Measurements from ENCODE around the gene MS4A10. TPM values are rescaled to one million over a fixed set of nuclear protein-coding genes. Genes with fewer than 3 reads are reported as not detected.

Gene MS4A10
- 10 to 100 TPM in 2 of 4 donors, 1 to 10 TPM in 1, under 1 TPM in 1; 0.61 to 61.9 (median 31.3) TPM for polyA plus RNA-seq
- long read RNA-seq, donor 1 = 0 reads
- long read RNA-seq, donor 2 = 0 reads
- long read RNA-seq, donor 3 = 0 reads
- long read RNA-seq, donor 4 = 0 reads
- long read RNA-seq, donor 5 = 0 reads
- long read RNA-seq, donor 6 = 0 reads
- long read RNA-seq, donor 7 = 0 reads
- long read RNA-seq, donor 8 = 0 reads
- long read RNA-seq, donor 9 = 0 reads
- long read RNA-seq, donor 10 = 0 reads

GRCh38 chr11:60785136-60785535 lies at the start of gene MS4A10:
Gene MS4A10 (plus strand): TSS chr11:60785333. CDS start chr11:60790336, 5,003 bp downstream.
- 18 to 53% (median 29%) methylated on average over 9 of the region's 9 CpGs for WGBS, 3 donors
- peak within 1 kb of the TSS in 1 of 3 donors; percentile 53 for H3K4me3 ChIP-seq (ENCODE audit: low read depth in 1 of 3, low read length in 3 of 3)
- H3K27ac ChIP-seq (ENCODE audit: low read depth in 1 of 3, low read length in 2 of 3) = peak within 1 kb of the TSS; percentile 51 to 89 (median 63)
- H3K36me3 ChIP-seq (ENCODE audit: control insufficient read depth in 3 of 3, insufficient read depth in 2 of 3, low read depth in 1 of 3, low read length in 3 of 3) = no peaks in the 10 kb centered on the region
- DNase-seq (peak; percentile 93 to 96), FAIRE-seq (no peak)
- peaks cover 4 to 49% (median 13%) of the 10 kb centered on the region in 3 donors for H3K4me1 ChIP-seq (ENCODE audit: control insufficient read depth in 3 of 3, insufficient read depth in 2 of 3, low read depth in 1 of 3, low read length in 2 of 3)
- peaks cover 0 to 3% (median 0%) of the 10 kb centered on the region in 3 donors for H3K27me3 ChIP-seq (ENCODE audit: control insufficient read depth in 3 of 3, insufficient read depth in 3 of 3, low read length in 3 of 3)
- H3K9me3 ChIP-seq (ENCODE audit: control insufficient read depth in 2 of 2, insufficient read depth in 1 of 2, low read depth in 1 of 2, low read length in 1 of 2) = no peaks in the 10 kb centered on the region

- Histone ChIP-seq H3K4me3 (ENCODE audit: low read depth in 1 of 3, low read length in 3 of 3) (no peak overlapping the region), H3K4me1 (ENCODE audit: control insufficient read depth in 3 of 3, insufficient read depth in 2 of 3, low read depth in 1 of 3, low read length in 2 of 3) (peaks cover 0 to 17% (median 0%) of the 10 kb centered on the region in 3 donors), H3K9me3 (ENCODE audit: control insufficient read depth in 2 of 2, insufficient read depth in 1 of 2, low read depth in 1 of 2, low read length in 1 of 2) (peaks cover 0 to 5% of the 10 kb centered on the region in 2 donors), H3K27ac (ENCODE audit: low read depth in 1 of 3, low read length in 2 of 3) (no peak overlapping the region), H3K27me3 (ENCODE audit: control insufficient read depth in 3 of 3, insufficient read depth in 3 of 3, low read length in 3 of 3) (no peaks in the 10 kb centered on the region), H3K36me3 (ENCODE audit: control insufficient read depth in 3 of 3, insufficient read depth in 2 of 3, low read depth in 1 of 3, low read length in 3 of 3) (no peaks in the 10 kb centered on the region)
- no peak for DNase-seq
- FAIRE-seq = no peak
- WGBS, 3 donors = 79 to 87% (median 81%) methylated on average over 7 of the region's 7 CpGs
Observed at GRCh38 chr11:60739114-60739513, 46.0 kb upstream of the MS4A10 start.

DNA sequence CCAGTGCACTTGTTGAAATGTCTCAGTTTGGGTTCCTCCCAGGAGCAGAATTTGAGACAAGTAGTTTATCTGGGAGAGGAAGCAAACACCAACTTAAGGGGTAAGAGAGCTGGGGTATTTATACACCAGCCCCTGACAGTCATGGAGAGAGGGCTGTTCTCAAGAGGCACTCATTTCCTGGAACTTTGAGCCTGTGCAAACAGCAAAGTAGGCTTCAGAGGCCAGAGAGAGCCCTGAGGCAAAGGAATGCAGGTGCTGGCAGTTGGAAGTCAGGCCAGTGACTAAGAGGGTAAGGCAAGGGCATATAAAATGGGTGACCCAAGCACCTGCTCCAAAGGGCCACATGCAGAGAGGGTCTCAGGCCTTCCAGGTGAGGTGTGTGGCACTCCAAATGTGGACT lies 44.6 kb upstream of the MS4A10 start:
- Histone ChIP-seq H3K36me3 (ENCODE audit: control insufficient read depth in 3 of 3, insufficient read depth in 2 of 3, low read depth in 1 of 3, low read length in 3 of 3) (no peaks in the 10 kb centered on the region), H3K27me3 (ENCODE audit: control insufficient read depth in 3 of 3, insufficient read depth in 3 of 3, low read length in 3 of 3) (no peaks in the 10 kb centered on the region), H3K27ac (ENCODE audit: low read depth in 1 of 3, low read length in 2 of 3) (peak overlapping the region in 1 of 3 donors; percentile 52), H3K4me3 (ENCODE audit: low read depth in 1 of 3, low read length in 3 of 3) (no peak overlapping the region), H3K9me3 (ENCODE audit: control insufficient read depth in 2 of 2, insufficient read depth in 1 of 2, low read depth in 1 of 2, low read length in 1 of 2) (peaks cover 0 to 5% of the 10 kb centered on the region in 2 donors), H3K4me1 (ENCODE audit: control insufficient read depth in 3 of 3, insufficient read depth in 2 of 3, low read depth in 1 of 3, low read length in 2 of 3) (peaks cover 0 to 14% (median 0%) of the 10 kb centered on the region in 3 donors)
- no peak for FAIRE-seq
- DNase-seq = peak in 1 of 2 donors; percentile 33

GRCh38 chr11:60741421-60741820 lies 43.7 kb upstream of the MS4A10 start:
- Histone ChIP-seq H3K4me1 (ENCODE audit: control insufficient read depth in 3 of 3, insufficient read depth in 2 of 3, low read depth in 1 of 3, low read length in 2 of 3) (peaks cover 0 to 14% (median 0%) of the 10 kb centered on the region in 3 donors), H3K27me3 (ENCODE audit: control insufficient read depth in 3 of 3, insufficient read depth in 3 of 3, low read length in 3 of 3) (no peaks in the 10 kb centered on the region)

DNA sequence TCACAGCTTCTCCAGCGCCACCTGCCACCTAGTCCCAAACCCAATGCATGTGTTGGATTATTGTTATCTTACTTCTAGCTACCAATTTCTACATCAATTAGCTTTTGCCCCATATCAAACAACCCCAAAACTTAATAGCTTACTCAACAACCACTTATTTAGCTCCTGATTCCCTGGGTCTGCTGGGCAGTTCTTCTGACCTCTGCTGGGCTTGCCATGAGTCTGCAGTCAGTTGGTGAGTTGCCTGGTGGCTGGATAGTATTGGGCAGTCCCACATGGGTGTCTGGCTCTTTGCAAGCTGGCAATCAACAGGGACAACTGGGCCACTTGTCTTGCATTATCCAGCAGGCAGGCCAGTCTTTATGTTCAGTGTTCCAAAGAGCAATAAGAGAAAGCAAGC lies 42.1 kb upstream of the MS4A10 start:
- no peaks in the 10 kb centered on the region for H3K36me3 ChIP-seq (ENCODE audit: control insufficient read depth in 3 of 3, insufficient read depth in 2 of 3, low read depth in 1 of 3, low read length in 3 of 3)
- H3K9me3 ChIP-seq (ENCODE audit: control insufficient read depth in 2 of 2, insufficient read depth in 1 of 2, low read depth in 1 of 2, low read length in 1 of 2) = peaks cover 0 to 5% of the 10 kb centered on the region in 2 donors
- WGBS, 3 donors = 21 to 80% (median 57%) methylated on average over 1 of the region's 1 CpG
- peaks cover 0 to 14% (median 0%) of the 10 kb centered on the region in 3 donors for H3K4me1 ChIP-seq (ENCODE audit: control insufficient read depth in 3 of 3, insufficient read depth in 2 of 3, low read depth in 1 of 3, low read length in 2 of 3)
- DNase-seq (peak; percentile 25 to 59), FAIRE-seq (no peak)
- H3K27ac ChIP-seq (ENCODE audit: low read depth in 1 of 3, low read length in 2 of 3) = peak overlapping the region in 1 of 3 donors; percentile 52
- no peak overlapping the region for H3K4me3 ChIP-seq (ENCODE audit: low read depth in 1 of 3, low read length in 3 of 3)
- no peaks in the 10 kb centered on the region for H3K27me3 ChIP-seq (ENCODE audit: control insufficient read depth in 3 of 3, insufficient read depth in 3 of 3, low read length in 3 of 3)

More at GRCh38 chr11:60741421-60741820, 43.7 kb upstream of the MS4A10 start:
- no peak for FAIRE-seq
- Histone ChIP-seq H3K4me3 (ENCODE audit: low read depth in 1 of 3, low read length in 3 of 3) (no peak overlapping the region), H3K27ac (ENCODE audit: low read depth in 1 of 3, low read length in 2 of 3) (peak overlapping the region in 1 of 3 donors; percentile 52), H3K9me3 (ENCODE audit: control insufficient read depth in 2 of 2, insufficient read depth in 1 of 2, low read depth in 1 of 2, low read length in 1 of 2) (peaks cover 0 to 5% of the 10 kb centered on the region in 2 donors), H3K36me3 (ENCODE audit: control insufficient read depth in 3 of 3, insufficient read depth in 2 of 3, low read depth in 1 of 3, low read length in 3 of 3) (no peaks in the 10 kb centered on the region)
- WGBS, 3 donors = 81 to 89% (median 86%) methylated on average over 3 of the region's 3 CpGs
- peak in 1 of 2 donors; percentile 63 for DNase-seq

GRCh38 chr11:60744114-60744513 lies 41.0 kb upstream of the MS4A10 start:
- FAIRE-seq = no peak
- H3K27ac ChIP-seq (ENCODE audit: low read depth in 1 of 3, low read length in 2 of 3) = no peak overlapping the region
- WGBS, 3 donors = 53 to 85% (median 68%) methylated on average over 5 of the region's 5 CpGs
- DNase-seq = no peak
- H3K27me3 ChIP-seq (ENCODE audit: control insufficient read depth in 3 of 3, insufficient read depth in 3 of 3, low read length in 3 of 3) = no peaks in the 10 kb centered on the region
- no peak overlapping the region for H3K4me3 ChIP-seq (ENCODE audit: low read depth in 1 of 3, low read length in 3 of 3)
- peaks cover 0 to 14% (median 0%) of the 10 kb centered on the region in 3 donors for H3K4me1 ChIP-seq (ENCODE audit: control insufficient read depth in 3 of 3, insufficient read depth in 2 of 3, low read depth in 1 of 3, low read length in 2 of 3)
- peaks cover 0 to 5% of the 10 kb centered on the region in 2 donors for H3K9me3 ChIP-seq (ENCODE audit: control insufficient read depth in 2 of 2, insufficient read depth in 1 of 2, low read depth in 1 of 2, low read length in 1 of 2)
- H3K36me3 ChIP-seq (ENCODE audit: control insufficient read depth in 3 of 3, insufficient read depth in 2 of 3, low read depth in 1 of 3, low read length in 3 of 3) = no peaks in the 10 kb centered on the region

DNA sequence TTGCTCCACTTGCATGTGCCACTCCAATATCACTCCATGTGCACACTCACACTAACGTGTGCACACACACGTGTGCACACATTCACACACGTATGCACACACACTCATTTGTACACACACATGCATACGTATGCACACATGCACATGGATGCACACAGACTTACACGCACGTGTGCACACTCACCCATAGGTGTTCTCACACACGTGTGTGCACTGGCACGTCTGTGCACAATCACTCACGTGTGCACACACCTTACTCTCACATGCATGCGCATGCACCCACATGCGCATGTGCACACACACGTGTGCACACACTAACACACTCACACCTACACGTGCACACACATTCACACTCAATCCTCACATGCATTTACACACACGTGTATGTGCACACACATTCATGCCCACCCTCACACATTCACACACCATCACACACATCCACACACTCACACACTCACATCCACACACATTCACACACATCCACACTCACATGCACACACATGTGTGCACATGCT lies 37.7 kb upstream of the MS4A10 start:
- WGBS, 3 donors = 94 to 95% (median 95%) methylated on average over 14 of the region's 14 CpGs
- no peak overlapping the region for H3K27ac ChIP-seq (ENCODE audit: low read depth in 1 of 3, low read length in 2 of 3)
- no peaks in the 10 kb centered on the region for H3K4me1 ChIP-seq (ENCODE audit: control insufficient read depth in 3 of 3, insufficient read depth in 2 of 3, low read depth in 1 of 3, low read length in 2 of 3)
- DNase-seq (no peak), FAIRE-seq (no peak)
- no peaks in the 10 kb centered on the region for H3K9me3 ChIP-seq (ENCODE audit: control insufficient read depth in 2 of 2, insufficient read depth in 1 of 2, low read depth in 1 of 2, low read length in 1 of 2)
- peaks cover 0 to 3% (median 0%) of the 10 kb centered on the region in 3 donors for H3K27me3 ChIP-seq (ENCODE audit: control insufficient read depth in 3 of 3, insufficient read depth in 3 of 3, low read length in 3 of 3)
- H3K4me3 ChIP-seq (ENCODE audit: low read depth in 1 of 3, low read length in 3 of 3) = no peak overlapping the region
- no peaks in the 10 kb centered on the region for H3K36me3 ChIP-seq (ENCODE audit: control insufficient read depth in 3 of 3, insufficient read depth in 2 of 3, low read depth in 1 of 3, low read length in 3 of 3)

DNA sequence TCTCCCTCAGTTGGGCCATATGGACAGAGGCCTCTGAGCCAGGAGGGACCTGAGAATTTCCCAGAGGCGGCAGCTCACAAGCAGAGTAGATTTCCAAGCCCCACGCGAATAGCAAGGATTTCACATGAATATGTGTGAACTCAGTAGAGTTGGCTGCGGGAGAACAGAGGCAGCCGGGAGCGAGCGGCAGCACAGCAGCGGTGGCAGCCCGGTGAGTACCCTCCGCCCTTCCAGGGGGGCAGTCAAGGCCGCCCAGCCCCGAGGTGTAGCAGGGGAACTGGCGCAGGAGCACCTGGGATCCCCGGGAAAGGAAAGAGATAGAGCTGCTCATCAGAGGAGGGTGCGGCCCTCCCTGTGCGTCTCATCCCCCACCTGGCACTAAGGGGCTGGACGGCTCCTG lies 36.9 kb upstream of the MS4A10 start:
- WGBS, 3 donors = 88 to 89% (median 89%) methylated on average over 16 to 17 of the region's 17 CpGs
- no peaks in the 10 kb centered on the region for H3K4me1 ChIP-seq (ENCODE audit: control insufficient read depth in 3 of 3, insufficient read depth in 2 of 3, low read depth in 1 of 3, low read length in 2 of 3)
- H3K9me3 ChIP-seq (ENCODE audit: control insufficient read depth in 2 of 2, insufficient read depth in 1 of 2, low read depth in 1 of 2, low read length in 1 of 2) = no peaks in the 10 kb centered on the region
- no peak overlapping the region for H3K4me3 ChIP-seq (ENCODE audit: low read depth in 1 of 3, low read length in 3 of 3)
- FAIRE-seq (no peak), DNase-seq (no peak)
- H3K27me3 ChIP-seq (ENCODE audit: control insufficient read depth in 3 of 3, insufficient read depth in 3 of 3, low read length in 3 of 3) = peaks cover 0 to 3% (median 0%) of the 10 kb centered on the region in 3 donors
- no peaks in the 10 kb centered on the region for H3K36me3 ChIP-seq (ENCODE audit: control insufficient read depth in 3 of 3, insufficient read depth in 2 of 3, low read depth in 1 of 3, low read length in 3 of 3)
- no peak overlapping the region for H3K27ac ChIP-seq (ENCODE audit: low read depth in 1 of 3, low read length in 2 of 3)

All from small intestine (tissue), 16 donors.